ENCODE data around the gene CASP7. TPM values are rescaled to one million over a fixed set of nuclear protein-coding genes. Genes with fewer than 3 reads are reported as not detected.

CASP7 gene
- total and polyA plus RNA-seq, 10 of the 15 experiments (the other 5 are each of a cell fraction or from before 2014, with no cell fraction given): 23.7 to 34.4 (median 28.7) TPM

- TF ChIP-seq MYB (IDR thresholded peaks at IDR 0.05; ENCODE audit: borderline replicate concordance, low read depth, low read length): no peak
- TF ChIP-seq SREBF1 (IDR thresholded peaks at IDR 0.05; ENCODE audit: low read length): no peak
- TF ChIP-seq KAT2A (conservative IDR thresholded peaks at IDR 0.05; ENCODE audit: control insufficient read depth, low read depth, low read length): no peak
Measured at GRCh38 chr10:113648478-113648877, 31.2 kb upstream of the CASP7 start (continued).

GRCh38 chr10:113650172-113650571 lies 29.5 kb upstream of the CASP7 start:
- no peak for DNase-seq (ENCODE audit: low read depth, low spot score)
- FAIRE-seq: no peak
- intact Hi-C loops (cut with micrococcal nuclease; ENCODE audit: unreplicated experiment): no loop called here
- H3K9me3 ChIP-seq (replicated peaks; ENCODE audit: control insufficient read depth, insufficient read depth, low read length): no peaks in the 10 kb centered on the region
- no peaks in the 10 kb centered on the region for H3K36me3 ChIP-seq (ENCODE audit: control insufficient read depth in 2 of 2, insufficient read depth in 2 of 2, low read length in 1 of 2)
- ChIA-PET RAD21 (ENCODE audit: unreplicated experiment) (no interaction called here), CTCF (no interaction called here), SMC1A (ENCODE audit: uncharacterized antibody, unreplicated experiment) (no interaction called here), POLR2A (no interaction called here)
- H3K27ac ChIP-seq (ENCODE audit: control insufficient read depth, insufficient read depth): no peak overlapping the region
- H3K4me3 ChIP-seq: no peak overlapping the region
- 48% methylated on average over 2 of the region's 2 CpGs for WGBS (ENCODE audit: insufficient coverage, insufficient replicate concordance, low lambda C conversion rate, missing lambda C conversion rate)
- H2AFZ ChIP-seq (ENCODE audit: control insufficient read depth, low read depth, low read length): no peak overlapping the region
- no peaks in the 10 kb centered on the region for H3K4me1 ChIP-seq (ENCODE audit: control insufficient read depth, insufficient read depth, low read length)
- H3K4me2 ChIP-seq (ENCODE audit: control insufficient read depth, insufficient read depth): no peak overlapping the region
- no TSS peak for BruUV-seq (replicated peaks)
- no peak for ATAC-seq
- H4K20me1 ChIP-seq (ENCODE audit: control insufficient read depth, insufficient read depth): no peaks in the 10 kb centered on the region
- no peak overlapping the region for H3K9ac ChIP-seq (ENCODE audit: control insufficient read depth, insufficient read depth, low read length)
- no peaks in the 10 kb centered on the region for H3K79me2 ChIP-seq (ENCODE audit: control insufficient read depth, insufficient read depth, low read length)
- in situ Hi-C loops (cut with MboI): no loop called here
- H3K27me3 ChIP-seq (replicated peaks in 1 of 2; ENCODE audit: control insufficient read depth in 2 of 2, insufficient read depth in 2 of 2, low read length in 1 of 2): no peaks in the 10 kb centered on the region; a peak in 1 of 4 replicates
- TF ChIP-seq ESRRA (IDR thresholded peaks at IDR 0.05; ENCODE audit: low read length) (no peak), ZNF274 (IDR thresholded peaks at IDR 0.05; ENCODE audit: insufficient read depth, insufficient read length) (no peak), KLF5 (IDR thresholded peaks at IDR 0.05; ENCODE audit: partially characterized antibody) (no peak), JUND (IDR thresholded peaks at IDR 0.05; ENCODE audit: low read depth, low read length) (no peak), RFX5 (IDR thresholded peaks at IDR 0.05; ENCODE audit: low read depth, low read length) (no peak), MXI1 (IDR thresholded peaks at IDR 0.05; ENCODE audit: low read depth, low read length) (no peak), ZBTB33 (IDR thresholded peaks at IDR 0.05) (no peak), ZNF622 (IDR thresholded peaks at IDR 0.05) (no peak), MEF2A (IDR thresholded peaks at IDR 0.05; ENCODE audit: insufficient read depth, low read depth, low read length) (no peak), POLR2AphosphoS5 (IDR thresholded peaks at IDR 0.05; ENCODE audit: low read length) (no peak), SUZ12 (IDR thresholded peaks at IDR 0.05; ENCODE audit: unreplicated experiment) (no peak), STAT3 (IDR thresholded peaks at IDR 0.05; ENCODE audit: low read depth, low read length) (no peak), CBX5 (IDR thresholded peaks at IDR 0.05; ENCODE audit: low read depth) (no peak), SIN3A (IDR thresholded peaks at IDR 0.05; ENCODE audit: low read depth, low read length) (no peak), MYC (IDR thresholded peaks at IDR 0.05; ENCODE audit: insufficient read depth, insufficient read length, insufficient replicate concordance, low read length, severe bottlenecking) (no peak), NR2C2 (IDR thresholded peaks at IDR 0.05; ENCODE audit: borderline replicate concordance, control insufficient read depth, insufficient read length, low read depth) (no peak), RAD21 (IDR thresholded peaks at IDR 0.05; ENCODE audit: insufficient read depth, low read depth, low read length) (no peak), CEBPB (IDR thresholded peaks at IDR 0.05; ENCODE audit: borderline replicate concordance in 1 of 2, low read depth in 2 of 2, low read length in 2 of 2) (no peak), ATF7 (IDR thresholded peaks at IDR 0.05; ENCODE audit: low read depth) (no peak)
